ENCODE measurements around the gene MPHOSPH8.
"Not testable (repeated sequence)": the region's sequence is repeated elsewhere in the genome, so short reads cannot be mapped to it uniquely, and the experiment has no call there.

DNA sequence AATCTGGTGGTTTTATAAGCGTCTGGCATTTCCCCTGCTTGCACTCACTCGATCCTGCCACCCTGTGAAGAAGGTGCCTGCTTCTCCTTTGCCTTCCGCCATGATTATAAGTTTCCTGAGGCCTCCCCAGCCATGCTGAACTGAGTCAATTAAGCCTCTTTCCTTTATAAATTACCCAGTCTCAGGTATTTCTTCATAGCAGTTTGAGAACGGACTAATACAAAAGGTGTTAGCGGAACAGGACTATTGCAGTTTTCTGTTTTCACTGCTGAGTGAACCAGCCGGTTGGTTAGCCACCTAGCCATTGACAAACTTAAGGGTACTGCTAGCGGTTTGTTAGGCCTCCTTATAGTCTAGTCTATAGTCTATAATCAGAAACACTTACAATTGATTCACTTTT, 2.5 kb downstream of the MPHOSPH8 start:
- TF ChIP-seq, protein P1, sequence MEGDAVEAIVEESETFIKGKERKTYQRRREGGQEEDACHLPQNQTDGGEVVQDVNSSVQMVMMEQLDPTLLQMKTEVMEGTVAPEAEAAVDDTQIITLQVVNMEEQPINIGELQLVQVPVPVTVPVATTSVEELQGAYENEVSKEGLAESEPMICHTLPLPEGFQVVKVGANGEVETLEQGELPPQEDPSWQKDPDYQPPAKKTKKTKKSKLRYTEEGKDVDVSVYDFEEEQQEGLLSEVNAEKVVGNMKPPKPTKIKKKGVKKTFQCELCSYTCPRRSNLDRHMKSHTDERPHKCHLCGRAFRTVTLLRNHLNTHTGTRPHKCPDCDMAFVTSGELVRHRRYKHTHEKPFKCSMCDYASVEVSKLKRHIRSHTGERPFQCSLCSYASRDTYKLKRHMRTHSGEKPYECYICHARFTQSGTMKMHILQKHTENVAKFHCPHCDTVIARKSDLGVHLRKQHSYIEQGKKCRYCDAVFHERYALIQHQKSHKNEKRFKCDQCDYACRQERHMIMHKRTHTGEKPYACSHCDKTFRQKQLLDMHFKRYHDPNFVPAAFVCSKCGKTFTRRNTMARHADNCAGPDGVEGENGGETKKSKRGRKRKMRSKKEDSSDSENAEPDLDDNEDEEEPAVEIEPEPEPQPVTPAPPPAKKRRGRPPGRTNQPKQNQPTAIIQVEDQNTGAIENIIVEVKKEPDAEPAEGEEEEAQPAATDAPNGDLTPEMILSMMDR (conservative IDR thresholded peaks at IDR 0.05; ENCODE audit: low read depth, low read length), result not testable (repeated sequence)
- TF ChIP-seq FOS (IDR thresholded peaks at IDR 0.05; ENCODE audit: low read depth, low read length); MXI1 (IDR thresholded peaks at IDR 0.05; ENCODE audit: borderline replicate concordance, low read depth, low read length); POLR2A (IDR thresholded peaks at IDR 0.05; ENCODE audit: low read depth, low read length); MAZ (IDR thresholded peaks at IDR 0.05; ENCODE audit: borderline replicate concordance, low read depth, low read length); RCOR1 (IDR thresholded peaks at IDR 0.05; ENCODE audit: insufficient replicate concordance, low read length); SMC3 (IDR thresholded peaks at IDR 0.05; ENCODE audit: low read depth, low read length); BHLHE40 (IDR thresholded peaks at IDR 0.05; ENCODE audit: low read depth, low read length); MAFK (IDR thresholded peaks at IDR 0.05; ENCODE audit: low read depth, low read length); RAD21 (IDR thresholded peaks at IDR 0.05; ENCODE audit: low read length); CEBPB (IDR thresholded peaks at IDR 0.05; ENCODE audit: low read depth, low read length); CHD1 (IDR thresholded peaks at IDR 0.05; ENCODE audit: low read depth, low read length): not testable (repeated sequence)
- TF ChIP-seq, protein P2, sequence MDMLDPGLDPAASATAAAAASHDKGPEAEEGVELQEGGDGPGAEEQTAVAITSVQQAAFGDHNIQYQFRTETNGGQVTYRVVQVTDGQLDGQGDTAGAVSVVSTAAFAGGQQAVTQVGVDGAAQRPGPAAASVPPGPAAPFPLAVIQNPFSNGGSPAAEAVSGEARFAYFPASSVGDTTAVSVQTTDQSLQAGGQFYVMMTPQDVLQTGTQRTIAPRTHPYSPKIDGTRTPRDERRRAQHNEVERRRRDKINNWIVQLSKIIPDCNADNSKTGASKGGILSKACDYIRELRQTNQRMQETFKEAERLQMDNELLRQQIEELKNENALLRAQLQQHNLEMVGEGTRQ (IDR thresholded peaks at IDR 0.05; ENCODE audit: low read depth, low read length), result not testable (repeated sequence)
